Limb (tissue), 2 donors: ENCODE measurements around the gene C12orf42.
"Not testable (repeated sequence)": the region's sequence is repeated elsewhere in the genome, so short reads cannot be mapped to it uniquely, and the experiment has no call there.

Source experiments
- DNase-seq, 2 donors: peaks; one replicate each; pipeline ENCODE4 v3.0.0-alpha.2; 2016; ENCODE audit errors: extremely low spot score in 2 of 2

C12orf42 gene

GRCh38 chr12:103424849-103425586 is 70.8 kb downstream of the C12orf42 start:
- not testable (repeated sequence) for DNase-seq

DNA sequence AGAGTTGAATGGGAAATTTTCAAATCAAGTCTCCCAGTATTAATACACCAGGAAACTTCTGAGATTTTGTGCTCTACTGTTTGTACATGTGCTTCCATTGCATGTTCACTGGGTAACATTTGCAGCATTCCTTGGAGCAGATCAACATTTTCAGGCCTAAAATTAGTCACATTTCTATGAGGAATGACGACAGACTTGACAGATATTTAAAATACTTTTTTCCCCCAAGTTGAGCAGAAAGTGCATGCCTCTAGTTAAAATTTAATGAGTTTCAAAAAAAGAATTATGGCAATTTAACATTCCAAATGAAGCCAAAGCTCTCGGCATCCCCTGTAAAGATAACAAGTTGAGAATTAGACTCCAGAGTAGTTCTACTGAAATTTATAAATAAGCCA is 72.3 kb downstream of the C12orf42 start:
- DNase-seq = no peak

GRCh38 chr12:103422746-103423515 is 72.8 kb downstream of the C12orf42 start:
- peak in 1 of 2 donors; percentile 45 for DNase-seq

- DNase-seq = no peak
Measured at GRCh38 chr12:103422328-103422727, 73.4 kb downstream of the C12orf42 start.

DNA sequence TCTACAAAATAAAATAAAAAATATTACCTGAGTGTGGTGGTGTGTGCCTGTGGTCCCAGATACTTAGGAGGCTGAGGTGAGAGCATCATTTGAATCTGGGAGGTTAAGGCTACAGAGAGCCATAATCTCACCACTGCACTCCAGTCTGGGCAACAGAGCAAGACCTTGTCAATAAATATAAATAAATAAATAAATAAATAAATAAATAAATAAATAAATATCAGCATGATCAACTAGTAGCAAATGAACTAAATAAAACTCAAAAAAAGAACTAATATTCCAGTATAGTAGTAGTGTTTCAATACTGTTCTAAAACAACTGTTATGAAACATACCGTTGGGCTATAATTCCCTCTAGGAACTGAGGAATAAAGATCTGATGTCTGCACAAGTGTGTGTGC is 74.4 kb downstream of the C12orf42 start:
- no peak for DNase-seq

DNA sequence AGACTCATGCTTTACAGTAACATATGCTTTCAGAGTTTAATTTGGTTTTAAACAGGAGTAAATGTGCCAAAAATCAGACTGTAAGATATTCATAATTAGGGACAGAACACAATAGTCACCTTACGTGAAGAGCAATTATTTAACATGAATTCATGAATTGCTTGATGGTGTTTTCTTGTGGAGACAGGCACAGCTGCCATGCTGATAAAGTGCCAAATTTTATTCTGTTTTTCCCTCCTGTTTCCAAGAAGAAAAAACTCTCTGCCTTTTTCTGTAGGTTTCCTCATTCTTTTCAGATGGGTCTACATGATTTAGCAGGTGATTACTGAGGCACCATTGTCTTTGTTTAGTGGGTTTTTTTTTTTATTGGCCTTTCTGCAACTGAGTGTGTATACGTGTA is 80.1 kb downstream of the C12orf42 start:
- no peak for DNase-seq

DNA sequence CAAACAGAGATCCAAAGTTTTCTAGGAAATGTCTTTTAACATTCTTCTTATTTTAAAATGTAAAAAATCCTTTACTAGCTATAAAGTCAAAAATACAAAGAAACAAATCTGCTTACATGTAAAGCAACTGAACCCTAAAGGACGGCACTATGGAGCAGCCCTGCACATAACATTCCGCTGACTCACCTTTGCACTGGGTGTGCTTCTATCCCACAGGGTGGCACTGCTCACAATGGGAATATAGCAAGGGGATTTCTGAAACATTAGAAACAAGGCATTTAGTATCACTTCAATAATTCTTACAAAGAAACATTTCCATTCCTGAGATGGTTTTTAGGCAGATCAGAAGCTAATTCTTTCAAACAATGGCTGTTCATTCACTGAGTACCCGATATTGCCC is 94.3 kb downstream of the C12orf42 start:
- DNase-seq = no peak

GRCh38 chr12:103399986-103400385 is 95.8 kb downstream of the C12orf42 start:
- no peak for DNase-seq

DNA sequence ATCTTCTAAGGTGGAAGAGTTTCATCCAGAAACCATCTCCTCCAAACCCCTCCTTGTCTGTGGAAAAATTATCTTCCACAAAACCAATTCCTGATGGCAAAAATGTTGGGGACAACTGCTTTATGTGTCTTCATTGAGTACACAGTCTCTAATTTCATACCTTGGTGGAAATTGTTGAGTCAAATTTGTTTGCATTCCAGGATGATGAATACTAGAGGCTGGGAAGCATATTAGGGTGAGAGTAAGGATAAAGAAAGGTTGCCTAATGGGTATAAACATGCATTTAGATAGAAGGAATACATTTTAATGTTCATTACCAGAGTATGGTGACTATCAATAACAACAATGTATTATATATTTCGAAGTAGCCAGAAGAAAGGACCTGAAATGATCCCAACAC is 98.2 kb downstream of the C12orf42 start:
- DNase-seq = no peak

- DNase-seq = no peak
Measured at GRCh38 chr12:103392722-103393121, 103.0 kb downstream of the C12orf42 start.

GRCh38 chr12:103391103-103391502 is 104.7 kb downstream of the C12orf42 start:
- no peak for DNase-seq

DNA sequence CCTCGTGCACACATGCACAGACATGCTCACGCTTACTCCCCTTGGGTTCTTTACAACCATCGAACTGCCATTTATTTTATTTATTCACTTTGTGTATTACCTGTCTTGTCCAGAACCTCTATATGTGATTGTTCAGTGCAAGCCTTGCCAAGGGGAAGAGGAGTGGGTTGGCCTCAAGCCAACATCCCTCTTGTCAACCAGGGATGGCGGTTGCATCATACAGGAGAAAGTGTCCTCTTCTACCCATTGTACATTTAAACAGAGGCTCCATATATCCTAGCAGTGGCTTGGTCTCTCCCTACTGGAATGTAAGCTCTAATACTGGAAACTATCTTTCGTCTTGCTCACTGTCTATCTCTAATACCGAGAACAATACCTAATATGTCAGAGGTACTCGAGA is 108.4 kb downstream of the C12orf42 start:
- no peak for DNase-seq

GRCh38 chr12:103386451-103386850 is 109.3 kb downstream of the C12orf42 start:
- DNase-seq = no peak

DNA sequence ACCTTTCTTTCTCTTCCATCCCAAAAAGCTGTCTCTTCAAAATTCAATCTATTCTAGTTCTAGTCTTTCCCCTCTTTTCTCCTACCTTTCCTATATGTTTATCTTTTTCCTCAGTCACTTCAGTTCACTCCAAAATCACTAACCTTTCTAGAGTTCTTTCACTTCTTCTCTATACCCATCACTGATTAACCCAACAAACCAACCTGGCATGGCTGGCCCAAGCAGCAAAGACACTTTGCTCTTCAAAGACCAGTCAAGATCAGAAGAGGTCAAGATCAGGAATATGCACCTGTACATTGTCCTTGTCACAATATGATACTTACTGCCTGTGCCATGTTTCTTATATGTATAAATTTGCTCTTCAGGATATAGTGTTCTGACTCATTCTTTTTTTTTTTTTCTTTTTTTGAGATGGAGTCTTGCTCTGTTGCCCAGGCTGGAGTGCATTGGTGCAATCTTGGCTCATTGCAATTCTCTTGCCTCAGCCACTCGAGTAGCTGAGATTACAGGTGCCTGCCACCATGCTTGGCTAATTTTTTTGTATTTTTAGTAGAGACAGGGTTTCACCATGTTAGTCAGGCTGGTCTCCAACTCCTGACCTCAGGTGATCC is 112.9 kb downstream of the C12orf42 start:
- DNase-seq = no peak

- no peak for DNase-seq
Measured at GRCh38 chr12:103382119-103382518, 113.6 kb downstream of the C12orf42 start.

- DNase-seq = no peak
Measured at GRCh38 chr12:103379670-103380069, 116.1 kb downstream of the C12orf42 start.

DNA sequence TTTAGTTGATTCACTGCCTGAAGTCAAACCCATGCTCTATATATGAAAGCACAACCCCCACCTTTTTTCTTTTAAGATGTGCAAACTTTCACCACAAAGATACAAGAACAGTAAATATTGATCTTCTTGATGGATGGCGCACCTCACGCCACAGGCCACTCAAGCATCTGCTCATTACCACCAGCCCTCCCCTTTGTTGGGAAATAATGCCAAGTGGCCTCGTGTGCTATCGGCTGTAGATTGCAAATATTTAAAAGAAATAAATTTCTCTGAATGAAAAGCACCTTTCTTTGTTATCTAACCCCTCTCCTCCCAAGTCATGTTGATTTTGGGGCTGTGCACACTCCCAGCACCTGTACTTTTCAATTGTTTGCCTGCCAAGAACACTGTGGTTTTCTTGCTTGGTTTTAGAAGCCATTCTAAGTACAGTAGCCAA is 122.7 kb downstream of the C12orf42 start:
- no peak for DNase-seq

GRCh38 chr12:103369929-103370328 is 125.8 kb downstream of the C12orf42 start:
- DNase-seq = no peak

- DNase-seq = no peak
Measured at GRCh38 chr12:103368167-103368566, 127.6 kb downstream of the C12orf42 start.

DNA sequence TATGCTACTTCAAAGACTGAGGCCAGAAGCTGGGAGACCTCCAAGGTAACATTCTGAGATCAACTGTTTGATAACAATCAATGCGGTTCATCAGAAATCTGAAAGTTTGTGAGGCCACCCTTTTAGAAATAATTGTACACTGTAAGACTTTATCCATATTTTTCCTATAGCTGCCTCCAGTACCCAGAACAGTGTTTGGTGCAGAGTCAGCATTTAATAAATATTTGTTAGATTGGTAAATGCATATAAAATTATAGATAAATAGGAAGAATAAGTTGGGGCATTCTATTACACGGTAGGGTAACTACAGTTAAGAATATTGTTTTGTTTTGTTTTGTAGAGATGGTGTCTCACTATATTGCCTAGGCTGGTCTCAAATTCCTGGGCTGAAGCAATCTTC is 141.4 kb downstream of the C12orf42 start:
- DNase-seq = no peak

- no peak for DNase-seq
Measured at GRCh38 chr12:103353913-103354312, 141.9 kb downstream of the C12orf42 start.

DNA sequence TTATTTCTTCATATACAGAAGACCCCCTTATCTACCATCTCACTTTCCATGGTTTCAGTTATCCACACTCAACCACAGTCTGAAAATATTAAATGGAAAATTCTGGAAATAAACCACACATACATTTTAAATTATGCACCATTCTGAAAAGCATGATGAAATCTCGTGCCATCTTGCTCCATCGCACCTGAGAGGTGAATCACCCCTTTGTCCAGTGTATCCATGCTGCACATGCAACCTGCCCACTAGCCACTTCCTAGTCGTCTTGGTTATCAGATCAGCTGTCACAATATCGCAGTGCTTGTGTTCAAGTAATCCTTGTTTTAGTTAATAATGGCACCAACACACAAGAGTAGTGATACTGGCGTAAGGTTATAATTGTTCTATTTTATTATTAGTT is 145.7 kb downstream of the C12orf42 start:
- DNase-seq = no peak
